T follicular helper cell (primary cell): ENCODE measurements around the gene RHPN2.

Experiments
- DNase-seq: peaks from one replicate; pipeline ENCODE4 v3.0.0-alpha.2; 2020; ENCODE audit warnings: low read depth
- total RNA-seq, 2 experiments: gene quantifications; one replicate each; lab custom pipeline; 2026; lab: John Stamatoyannopoulos, UW

RHPN2 gene
- total RNA-seq, result 0.84 to 2.0 reads per million in 2 experiments

DNA sequence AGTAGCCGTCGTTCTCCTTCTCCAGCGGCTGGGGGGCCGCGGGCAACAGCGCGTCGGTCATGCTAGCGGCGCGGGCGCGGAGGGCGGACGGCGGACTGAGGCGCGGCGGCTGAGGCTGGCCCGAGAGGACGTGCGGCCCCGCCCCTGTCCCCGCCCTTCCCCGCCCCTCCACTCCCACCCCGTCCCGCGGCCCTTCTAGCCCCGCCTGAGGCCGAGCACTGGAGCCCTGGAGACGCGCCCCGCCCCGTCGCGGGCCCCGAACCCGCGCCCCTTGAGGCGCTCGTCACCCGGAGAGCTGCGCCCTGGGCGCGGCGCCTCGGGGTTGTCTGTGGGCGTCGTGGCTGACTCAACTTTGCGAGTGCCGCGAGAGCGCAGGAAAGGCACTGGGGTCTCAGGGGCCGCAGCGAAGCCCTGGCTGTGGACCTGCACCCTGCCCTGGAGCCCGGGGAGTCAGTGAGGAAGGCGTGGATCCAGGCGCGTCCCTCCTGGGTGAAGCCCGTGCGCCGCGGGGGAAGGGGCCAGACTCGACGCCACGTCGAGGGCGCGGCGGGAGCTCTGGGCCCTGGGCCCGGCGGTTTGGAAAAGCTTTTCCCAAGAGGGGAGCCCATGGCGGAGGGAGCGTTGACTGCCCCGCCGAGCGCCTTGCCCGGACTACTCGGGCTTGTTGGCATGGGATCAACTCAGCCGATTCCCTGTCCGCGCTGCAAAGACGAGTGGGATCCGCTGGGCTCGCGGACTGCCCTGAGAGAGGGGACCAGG, at the start of gene RHPN2:
TSS of gene RHPN2 (minus strand) at position 97 of the 759 bp plus-strand sequence. CDS start at position 61, 36 bp downstream.
- DNase-seq, result no peak

DNA sequence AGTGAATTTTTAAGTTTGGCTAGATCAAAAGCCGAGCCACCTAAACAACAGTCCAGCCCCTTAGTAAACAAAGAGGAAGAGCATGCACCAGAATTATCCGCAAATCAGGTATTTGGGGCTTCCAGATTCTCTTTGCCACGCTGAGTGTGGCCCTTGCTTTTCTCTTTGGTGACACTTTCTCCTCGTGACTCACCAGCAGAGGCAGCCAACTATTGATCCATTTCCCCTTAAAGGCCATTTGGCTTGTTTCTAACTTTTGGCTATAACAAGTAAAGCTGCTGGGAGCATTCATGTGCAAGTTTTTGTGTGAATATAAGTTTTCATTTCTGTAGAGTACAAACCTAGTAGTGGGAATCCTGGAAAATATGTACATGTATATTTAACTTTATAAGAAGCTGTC, 49.6 kb upstream of the RHPN2 start:
- no peak for DNase-seq

DNA sequence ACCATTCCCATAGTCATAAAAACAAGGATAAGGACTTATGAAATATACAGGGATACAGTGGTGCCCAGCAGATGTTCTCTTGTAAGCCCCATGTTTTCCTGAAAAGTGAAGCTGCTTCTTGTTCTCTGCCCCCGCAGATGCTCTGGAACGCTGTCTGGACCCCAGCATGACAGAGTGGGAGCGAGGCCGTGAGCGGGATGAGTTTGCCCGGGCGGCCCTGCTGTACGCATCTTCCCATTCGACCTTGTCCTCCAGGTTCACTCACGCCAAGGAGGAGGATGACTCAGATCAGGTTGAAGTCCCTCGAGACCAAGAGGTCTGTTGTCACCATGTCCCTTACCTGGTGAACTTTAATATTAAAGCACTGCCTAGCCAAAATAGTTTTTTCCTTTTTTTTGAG, 46.9 kb upstream of the RHPN2 start:
- DNase-seq, result no peak

DNA sequence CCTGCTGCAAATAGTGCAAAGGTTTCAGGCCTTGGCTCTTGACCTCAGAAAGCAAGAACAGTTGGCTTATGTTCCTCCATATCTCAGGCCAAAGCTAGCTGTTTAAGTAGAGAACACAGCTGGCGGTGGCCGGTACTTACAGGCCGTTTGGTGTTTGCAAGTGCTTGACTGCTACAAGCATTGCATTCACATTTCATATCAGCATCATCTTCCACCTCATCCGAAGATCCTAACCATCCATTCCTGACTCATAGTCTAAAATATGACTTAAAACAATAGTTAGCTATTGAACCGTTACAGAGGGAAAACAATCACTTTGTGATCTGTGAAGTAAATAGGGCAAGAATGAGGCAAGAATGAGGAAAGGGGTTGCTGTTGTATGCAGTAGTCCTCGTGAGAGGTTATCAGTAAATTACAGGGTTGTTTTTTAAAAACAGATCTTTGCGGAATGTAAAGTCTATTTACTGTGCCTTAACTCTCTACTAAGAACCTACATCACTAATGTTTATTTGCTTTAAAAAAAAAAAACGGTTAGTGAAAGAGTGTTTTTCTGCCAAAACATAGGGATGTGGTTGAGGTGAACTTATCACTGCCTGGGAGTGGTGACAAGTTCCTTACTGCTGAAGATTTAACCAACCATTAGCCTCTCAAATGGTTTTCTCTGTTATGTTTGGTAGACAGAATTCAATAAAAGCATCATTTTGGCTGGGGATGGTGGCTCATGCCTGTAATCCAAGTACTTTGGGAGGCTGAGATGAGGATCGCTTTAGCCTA, 45.6 kb upstream of the RHPN2 start:
- DNase-seq, result no peak

DNA sequence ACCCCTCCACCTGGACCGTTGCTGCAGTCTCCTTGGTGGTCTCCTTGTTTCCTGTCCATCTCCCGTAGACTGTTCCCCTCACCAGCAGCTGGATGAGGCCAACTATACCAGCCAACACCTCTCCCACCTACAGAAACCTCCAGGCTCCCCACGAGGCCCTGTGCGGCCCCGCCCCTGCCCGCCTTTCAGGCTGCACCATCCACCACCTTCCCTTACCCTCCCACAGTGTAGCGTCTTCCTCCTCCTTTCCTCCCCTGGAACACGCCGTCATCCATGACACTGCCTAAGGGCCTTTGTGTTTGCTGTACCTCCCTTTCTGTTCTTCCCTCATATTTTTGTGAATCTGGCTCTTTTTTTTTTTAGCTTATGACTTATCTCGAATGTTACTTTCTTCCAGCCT, 43.5 kb upstream of the RHPN2 start:
- no peak for DNase-seq

DNA sequence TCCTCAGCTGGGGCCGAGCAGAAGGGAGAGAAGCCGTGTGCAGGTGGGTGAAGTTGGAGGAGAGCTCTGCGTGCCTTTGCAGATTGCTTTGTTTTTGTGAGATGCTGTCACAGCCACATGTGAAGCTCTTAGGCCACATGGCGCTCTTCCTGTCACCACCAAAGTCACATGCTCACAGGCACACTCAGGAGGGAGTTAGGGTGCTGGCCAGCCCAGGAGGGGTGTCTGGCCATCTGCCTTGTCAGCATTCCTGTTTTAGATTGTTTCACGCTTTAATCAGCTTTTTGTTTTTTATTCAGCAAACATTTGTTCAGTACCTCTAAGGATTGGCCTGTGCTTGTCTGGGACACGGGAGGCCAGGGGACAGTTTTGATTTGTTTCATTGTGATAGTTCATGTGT, 38.2 kb upstream of the RHPN2 start:
- DNase-seq, result no peak

DNA sequence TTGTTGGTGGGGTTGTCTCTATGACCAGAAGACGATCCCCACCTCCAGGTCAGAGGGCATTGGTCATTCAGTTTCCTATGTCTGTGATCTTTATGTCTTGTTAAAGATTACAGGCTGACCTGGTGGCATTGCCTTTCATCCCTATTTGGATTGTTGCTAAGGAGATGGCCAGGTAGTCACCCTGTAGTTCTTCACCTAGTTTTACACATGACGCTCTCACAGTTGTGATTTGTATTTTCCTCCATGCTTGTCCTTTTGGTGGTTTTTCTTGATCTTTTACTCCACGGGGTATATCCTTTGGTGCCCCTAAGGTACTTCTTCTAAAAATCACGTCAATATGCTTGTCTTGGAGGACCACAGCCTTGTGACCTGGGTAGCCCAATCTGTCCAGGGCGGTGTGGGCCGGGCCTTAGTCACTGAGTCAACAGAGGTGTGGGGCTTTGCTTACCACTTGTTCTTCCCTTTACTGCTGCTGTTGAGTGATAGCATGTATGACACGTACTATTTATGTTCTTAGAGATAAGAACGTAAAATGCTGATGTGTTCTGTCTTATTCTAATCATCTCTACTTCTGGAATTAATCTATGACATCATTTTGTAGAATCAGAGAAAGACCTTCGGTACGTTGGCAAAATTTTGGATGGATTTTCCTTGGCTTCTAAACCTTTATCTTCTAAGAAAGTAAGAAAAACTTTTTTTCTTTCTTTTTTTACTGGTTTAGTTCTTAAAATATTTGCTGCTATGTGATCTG, 36.4 kb upstream of the RHPN2 start:
- DNase-seq, result no peak

DNA sequence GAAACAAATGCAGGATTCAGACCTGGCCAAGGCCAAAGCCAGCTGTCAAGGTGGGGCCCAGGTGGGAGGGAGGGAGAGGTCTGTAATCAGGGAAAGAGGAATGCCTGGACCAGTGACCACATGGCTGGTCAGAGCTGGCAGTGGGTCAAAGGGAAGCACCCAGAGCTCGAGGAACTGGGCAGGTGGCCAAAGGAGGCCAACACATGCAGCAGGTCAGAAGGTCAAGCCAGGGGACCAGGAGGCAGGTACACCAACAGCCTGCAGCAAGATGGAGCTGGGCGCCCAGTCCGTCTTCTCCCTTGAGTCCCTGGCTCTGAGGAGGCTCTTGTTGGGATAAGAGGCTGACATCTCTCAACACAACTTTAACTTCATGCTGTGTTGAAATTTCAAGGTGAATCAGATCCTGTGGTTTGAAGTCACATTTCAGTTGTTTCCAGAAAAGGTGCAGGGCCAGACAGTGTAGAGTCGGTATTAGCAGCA, 33.4 kb upstream of the RHPN2 start:
- no peak for DNase-seq

DNA sequence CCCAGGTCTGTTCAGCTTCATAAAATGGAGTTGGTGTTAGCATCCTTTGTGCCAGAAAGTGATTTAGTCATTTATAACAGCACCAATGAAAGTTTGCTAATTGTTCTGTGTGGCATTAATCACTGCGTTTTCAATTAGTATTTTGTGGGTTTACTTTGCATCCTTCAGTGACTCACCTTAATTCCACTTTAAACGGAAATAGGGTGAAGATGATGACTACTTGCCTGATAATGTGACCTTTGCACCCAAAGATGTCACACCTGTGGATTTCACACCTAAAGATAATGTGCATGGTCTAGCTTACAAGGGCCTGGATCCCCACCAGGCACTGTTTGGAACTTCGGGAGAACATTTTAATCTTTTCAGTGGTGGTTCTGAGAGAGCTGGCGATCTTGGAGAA, 31.3 kb upstream of the RHPN2 start:
- DNase-seq, result no peak

DNA sequence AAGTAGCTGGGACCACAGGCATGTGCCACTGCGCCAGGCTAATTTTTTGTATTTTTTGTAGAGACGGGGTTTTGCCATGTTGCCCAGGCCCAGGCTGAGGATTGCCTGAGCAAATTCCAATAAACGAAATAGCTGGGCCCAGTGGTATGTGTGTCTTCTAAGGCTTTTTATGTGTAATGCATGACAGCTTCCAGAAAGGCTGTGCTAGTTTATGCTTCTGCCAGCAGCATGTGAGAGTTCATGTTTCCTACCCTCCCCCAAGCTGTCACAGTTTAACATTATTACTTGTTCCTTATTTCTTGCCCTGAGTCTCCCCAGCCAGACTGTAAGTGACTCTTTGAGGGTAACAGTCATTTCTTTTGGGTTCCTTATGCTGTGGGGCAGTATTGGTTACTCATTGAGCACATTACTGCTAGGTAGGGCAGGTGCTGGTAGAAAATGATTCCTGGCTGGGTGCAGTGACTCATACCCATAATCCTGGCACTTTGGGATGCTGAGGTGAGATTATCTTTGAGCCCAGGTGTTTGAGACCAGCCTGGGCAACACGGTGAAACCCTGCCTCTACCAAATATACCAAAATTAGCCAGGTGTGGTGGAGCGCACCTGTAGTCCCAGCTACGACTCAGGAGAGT, 29.9 kb upstream of the RHPN2 start:
- DNase-seq, result no peak

DNA sequence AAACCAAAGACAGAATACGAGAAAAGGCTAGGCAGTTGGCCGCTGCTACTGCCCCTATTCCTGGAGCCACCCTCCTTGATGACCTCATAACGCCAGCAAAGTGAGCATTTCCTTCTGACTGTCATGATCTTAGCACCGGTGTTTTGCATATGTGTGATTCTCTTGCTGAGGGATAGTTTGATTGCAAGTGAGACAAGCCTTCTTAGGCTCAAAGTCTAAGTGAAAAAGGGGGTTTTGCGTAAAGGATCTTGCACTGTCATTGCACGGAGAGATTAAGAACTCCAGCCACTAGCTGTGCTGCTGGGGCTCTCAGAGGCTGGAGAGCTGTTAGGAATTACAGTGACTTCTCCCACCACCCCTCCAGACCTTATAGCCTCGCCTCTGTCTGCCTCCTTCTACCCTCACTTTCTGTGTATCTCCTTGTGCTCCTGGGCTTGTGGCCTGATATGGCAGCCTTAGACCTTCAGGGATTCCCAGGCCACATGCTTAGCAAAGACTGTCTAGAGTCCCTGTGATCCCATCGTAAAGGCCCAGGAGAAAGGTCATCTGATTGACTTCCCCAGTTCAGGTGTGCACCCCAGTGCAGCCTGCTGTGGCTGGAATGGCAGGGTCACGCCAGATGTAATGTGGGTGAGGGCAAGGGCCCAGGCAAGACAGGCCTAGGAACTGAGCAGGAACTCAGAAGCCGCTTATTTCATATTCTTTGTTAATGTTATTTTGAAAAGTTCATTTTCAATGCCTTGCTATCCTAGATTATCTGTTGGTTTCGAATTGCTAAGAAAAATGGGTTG, 28.9 kb upstream of the RHPN2 start:
- DNase-seq, result no peak

DNA sequence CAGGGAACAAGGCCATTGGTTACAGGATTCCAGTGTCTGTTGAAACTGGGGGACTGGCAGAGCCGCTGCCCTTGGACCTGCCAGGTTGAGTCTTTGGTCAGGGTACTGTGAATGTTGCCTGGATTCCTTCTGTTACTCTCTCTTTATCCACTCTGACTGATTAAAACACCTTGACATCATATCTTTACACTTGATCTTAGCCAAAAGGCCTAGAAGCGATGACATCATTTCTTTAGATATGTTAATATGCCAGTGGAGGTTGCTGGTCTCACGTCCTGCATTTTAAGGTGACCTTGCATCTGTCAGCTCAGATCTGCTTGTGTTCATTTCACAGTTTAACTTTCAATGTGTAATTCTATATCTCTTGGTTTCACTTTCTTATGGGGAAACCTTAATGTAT, 25.5 kb upstream of the RHPN2 start:
- DNase-seq, result no peak

DNA sequence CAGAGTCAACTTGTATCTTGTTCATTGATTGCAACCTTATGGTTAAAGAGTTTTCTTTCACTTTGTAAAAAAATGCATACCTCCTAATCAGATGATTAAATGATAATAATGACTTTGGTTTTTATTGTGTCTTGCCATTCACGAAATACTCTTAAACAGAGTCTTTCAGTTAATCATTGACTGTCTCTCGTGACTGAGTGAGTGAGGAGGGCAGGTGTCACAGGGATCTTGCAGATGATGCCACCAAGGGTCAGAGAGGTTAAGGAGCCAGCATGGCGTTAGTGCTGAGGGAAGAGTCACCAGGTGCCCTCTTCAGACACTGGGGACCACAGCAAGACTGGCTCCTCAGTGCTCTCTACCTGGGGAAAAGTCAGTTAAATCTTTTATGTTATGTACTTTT, 24.3 kb upstream of the RHPN2 start:
- no peak for DNase-seq

DNA sequence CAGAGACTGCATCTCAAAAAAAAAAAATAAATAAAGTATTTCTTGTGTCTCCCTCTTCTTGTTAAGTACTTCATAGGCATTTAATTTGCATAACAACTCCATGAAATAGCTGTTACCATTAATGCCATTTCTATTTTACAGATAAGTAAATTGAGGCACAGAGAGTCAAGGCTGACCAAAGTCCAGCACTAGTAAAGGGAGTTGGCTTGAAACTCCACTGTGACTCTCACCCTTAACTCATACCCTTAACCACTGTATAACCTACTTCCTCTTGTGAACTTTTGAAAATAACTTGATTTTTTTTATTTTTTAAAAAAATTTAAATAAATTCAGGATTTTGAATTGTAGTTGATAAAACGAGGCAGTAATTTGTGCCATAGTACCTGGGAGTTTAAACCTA, 22.3 kb upstream of the RHPN2 start:
- no peak for DNase-seq

DNA sequence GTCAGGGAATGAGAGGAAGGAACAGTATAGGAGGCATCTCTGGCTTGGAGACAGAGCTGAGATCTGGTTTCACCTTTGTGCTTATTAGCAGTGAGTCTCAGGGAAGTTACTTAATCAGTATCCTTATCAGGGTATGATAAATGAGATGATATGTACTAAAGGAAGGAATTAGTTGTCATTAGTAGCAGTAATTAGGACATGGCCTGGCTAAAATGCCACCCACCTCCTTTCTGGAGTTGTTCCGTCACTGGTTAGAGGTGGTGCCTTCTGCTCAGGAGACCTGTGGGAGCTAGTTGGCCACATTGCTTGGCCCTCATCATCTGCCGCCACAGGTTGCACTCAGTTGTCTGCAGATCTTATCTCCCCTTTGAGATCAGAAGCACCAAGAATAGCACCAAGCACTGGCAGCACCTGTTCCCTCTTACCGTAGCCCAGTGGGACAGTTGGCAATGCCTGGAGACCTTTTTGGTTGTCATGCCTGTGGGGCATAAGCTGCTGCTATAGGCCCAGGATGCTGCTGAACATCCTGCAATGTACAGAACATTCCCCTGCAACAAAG, 21.0 kb upstream of the RHPN2 start:
- no peak for DNase-seq

DNA sequence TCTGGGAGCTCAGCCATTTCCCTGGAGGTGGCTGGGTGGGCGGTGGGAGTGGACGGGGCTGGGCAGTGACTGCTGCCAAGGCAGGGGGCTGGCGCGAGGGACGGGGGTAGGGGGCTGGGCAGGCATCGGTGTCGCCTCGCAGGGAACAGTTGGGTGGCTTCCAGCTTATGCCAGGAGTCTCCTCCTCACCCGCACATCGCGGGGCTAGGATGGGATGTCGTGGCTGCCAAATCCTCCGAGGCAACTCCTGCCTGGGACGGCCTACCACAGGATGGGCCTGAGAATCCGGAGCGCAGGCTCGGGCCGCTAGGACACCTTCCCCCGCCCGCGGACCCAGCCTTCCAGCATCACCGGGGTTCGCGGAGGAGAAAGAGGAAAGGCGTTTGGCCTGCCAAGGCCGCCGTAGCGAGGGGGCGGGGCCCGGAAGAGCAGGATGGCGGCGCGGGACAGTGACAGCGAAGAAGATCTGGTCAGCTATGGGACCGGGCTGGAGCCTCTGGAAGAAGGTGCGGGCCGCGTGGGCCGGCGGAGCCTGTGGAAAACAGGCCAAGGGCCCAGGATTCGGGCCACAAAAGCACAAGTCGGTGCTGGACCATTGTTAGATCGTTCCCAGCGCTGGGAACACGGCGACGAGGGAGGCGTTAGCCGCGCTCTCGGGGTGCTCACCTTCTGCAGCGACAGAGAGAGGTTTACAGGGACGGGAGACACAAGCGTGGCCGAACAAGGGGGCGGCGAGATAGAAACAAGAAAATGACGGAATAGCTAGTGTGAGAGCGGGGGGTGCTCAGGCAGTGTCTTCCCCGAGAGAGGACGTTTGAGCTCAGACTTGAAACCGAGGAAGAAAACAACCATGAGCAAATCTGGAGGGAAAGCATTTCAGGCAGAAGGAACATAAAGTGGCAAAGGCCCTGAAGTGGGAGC, 16.3 kb upstream of the RHPN2 start, which contains the start of gene GPATCH1:
TSS of gene GPATCH1 (plus strand) at position 421 of the 921 bp plus-strand sequence. CDS start at position 434, 13 bp downstream.
- DNase-seq, result peak; percentile 76

DNA sequence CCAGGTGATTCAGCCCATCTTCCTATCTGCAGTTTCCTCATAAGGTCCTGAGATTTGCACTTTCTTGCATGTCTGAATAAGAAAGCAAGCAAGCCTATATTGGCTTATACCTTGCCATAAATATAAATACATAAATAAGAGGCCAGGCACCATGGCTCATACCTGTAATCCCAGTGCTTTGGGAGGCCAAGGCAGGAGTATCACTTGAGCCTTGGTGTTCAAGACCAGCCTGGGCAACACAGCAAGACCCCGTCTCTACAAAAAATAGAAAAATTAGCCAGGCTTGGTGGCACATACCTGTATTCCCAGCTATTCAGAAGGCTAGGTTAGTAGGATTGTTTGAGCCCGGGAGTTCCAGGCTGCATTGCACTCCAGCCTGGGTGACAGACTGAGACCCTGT, 10.8 kb upstream of the RHPN2 start:
- no peak for DNase-seq

DNA sequence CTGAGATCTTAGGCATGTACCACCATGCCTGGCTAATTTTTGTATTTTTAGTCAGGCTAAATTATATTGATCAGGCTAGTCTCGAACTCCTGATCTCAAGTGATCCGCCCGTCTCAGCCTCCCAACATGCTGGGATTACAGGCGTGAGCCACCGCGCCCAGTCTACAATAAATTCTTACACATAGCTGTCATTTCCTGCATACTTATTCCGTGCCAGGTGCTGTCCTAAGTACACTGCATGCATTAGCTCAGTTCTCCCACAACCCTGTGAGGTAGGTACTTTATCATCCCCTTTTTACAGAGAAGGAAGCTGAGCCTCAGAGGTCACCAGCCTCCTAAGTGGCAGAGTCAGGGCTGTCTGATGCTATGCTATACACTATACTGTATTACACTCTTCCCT, 7.2 kb upstream of the RHPN2 start:
- DNase-seq, result no peak

DNA sequence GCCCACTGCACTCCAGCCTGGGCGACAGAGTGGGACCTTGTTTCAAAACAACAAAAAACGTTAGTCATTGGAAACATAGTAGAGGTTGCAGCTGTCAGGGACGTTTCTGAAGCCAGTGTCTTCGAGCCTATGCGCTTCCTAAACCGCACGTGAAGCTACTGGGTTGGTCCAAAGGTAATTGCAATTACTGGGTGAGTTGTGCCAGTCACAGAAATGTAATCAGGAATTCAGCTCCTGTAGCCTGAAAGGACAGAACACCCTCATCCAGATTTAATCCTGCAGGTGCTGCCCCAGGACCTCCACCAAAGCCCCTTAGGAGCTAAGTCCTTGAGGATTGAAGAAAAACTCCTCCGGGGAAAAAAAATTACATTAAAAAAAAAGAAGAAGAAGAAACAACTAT, 2.4 kb upstream of the RHPN2 start:
- no peak for DNase-seq

DNA sequence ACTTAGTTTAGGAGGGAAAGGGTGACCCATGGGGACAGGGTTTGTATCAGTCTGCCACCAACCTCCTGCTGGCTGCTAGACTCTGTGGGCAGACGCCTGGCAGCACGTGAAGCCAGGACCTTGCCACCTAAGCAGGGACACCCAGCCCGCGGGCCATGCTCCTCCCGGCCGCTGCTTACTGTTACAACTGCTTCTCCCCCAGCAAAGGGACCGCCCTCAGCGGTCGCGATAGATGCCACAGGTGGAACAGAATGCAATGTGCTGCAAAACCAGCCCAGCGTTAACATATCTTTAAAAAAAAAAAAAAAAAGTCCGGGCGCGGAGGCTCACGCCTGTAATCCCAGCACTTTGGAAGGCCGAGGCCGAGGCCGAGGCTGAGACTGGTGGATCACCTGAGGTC, 1.9 kb upstream of the RHPN2 start:
- no peak for DNase-seq
